Measurements from ENCODE around the gene CLCN1.

DNA sequence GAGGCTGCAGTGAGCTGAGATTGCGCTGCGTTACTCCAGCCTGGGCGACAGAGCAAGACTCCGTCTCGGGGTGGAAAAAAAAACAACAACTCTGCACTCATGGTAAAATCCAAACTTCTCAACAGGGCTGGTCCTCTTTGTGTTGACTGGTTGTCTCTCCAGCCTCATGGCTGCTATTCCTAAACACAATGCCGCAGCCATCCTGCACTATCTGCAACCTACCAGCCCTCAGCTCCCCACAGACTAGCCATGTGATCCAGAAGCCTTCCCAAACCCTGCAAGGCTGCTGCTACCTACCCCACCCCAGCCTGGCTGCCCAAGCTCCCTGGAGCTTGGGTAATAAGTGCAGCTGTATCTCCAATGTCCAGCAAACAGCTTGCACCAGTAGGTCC, 77.0 kb downstream of the CLCN1 start:
- TF ChIP-seq, protein P1, sequence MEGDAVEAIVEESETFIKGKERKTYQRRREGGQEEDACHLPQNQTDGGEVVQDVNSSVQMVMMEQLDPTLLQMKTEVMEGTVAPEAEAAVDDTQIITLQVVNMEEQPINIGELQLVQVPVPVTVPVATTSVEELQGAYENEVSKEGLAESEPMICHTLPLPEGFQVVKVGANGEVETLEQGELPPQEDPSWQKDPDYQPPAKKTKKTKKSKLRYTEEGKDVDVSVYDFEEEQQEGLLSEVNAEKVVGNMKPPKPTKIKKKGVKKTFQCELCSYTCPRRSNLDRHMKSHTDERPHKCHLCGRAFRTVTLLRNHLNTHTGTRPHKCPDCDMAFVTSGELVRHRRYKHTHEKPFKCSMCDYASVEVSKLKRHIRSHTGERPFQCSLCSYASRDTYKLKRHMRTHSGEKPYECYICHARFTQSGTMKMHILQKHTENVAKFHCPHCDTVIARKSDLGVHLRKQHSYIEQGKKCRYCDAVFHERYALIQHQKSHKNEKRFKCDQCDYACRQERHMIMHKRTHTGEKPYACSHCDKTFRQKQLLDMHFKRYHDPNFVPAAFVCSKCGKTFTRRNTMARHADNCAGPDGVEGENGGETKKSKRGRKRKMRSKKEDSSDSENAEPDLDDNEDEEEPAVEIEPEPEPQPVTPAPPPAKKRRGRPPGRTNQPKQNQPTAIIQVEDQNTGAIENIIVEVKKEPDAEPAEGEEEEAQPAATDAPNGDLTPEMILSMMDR (conservative IDR thresholded peaks at IDR 0.05) = no peak
- TF ChIP-seq ZFX (IDR thresholded peaks at IDR 0.05) = no peak

Data from C4-2B (cell line).